HepG2 (cell line): ENCODE data around the gene TMEM87B. TPM values are rescaled to one million over a fixed set of nuclear protein-coding genes. Genes with fewer than 3 reads are reported as not detected.

Source experiments
- AHR ChIP-seq: IDR thresholded peaks from 2 replicates; pipeline ENCODE4 v1.6.1; 2018; ENCODE audit warnings: missing genetic modification reagents, missing compliant biosample characterization
- ATF6 ChIP-seq: sonication (generic); formaldehyde crosslinking; conservative IDR thresholded peaks from 2 replicates; pipeline ENCODE4 v1.4.0; 2020; ENCODE audit warnings: missing genetic modification reagents
- EP300 ChIP-seq, 3 experiments: sonication (generic) in 1 of 3; formaldehyde crosslinking in 1 of 3; IDR thresholded peaks; 2 replicates each; pipeline versions ENCODE4 v1.5.1 to v1.6.1; 2011 to 2020; ENCODE audit warnings: low read depth in 2 of 3, low read length in 2 of 3, borderline replicate concordance in 1 of 3, improper control_type of control experiment in 1 of 3, mild to moderate bottlenecking in 1 of 3, missing genetic modification reagents in 1 of 3, moderate library complexity in 1 of 3
- GMEB2 ChIP-seq: IDR thresholded peaks from 2 replicates; pipeline ENCODE4 v1.6.1; 2016; ENCODE audit warnings: missing biosample characterization, missing genetic modification reagents, low read depth
- MAX ChIP-seq: IDR thresholded peaks from 2 replicates; pipeline ENCODE4 v1.6.1; 2012; ENCODE audit warnings: inconsistent platforms
- MEF2D ChIP-seq: sonication (generic); formaldehyde crosslinking; IDR thresholded peaks from 2 replicates; pipeline ENCODE4 v1.5.1; 2020; ENCODE audit warnings: mild to moderate bottlenecking, missing genetic modification reagents
- NCOR1 ChIP-seq: fragments of 200-600 bp; sonication (generic); IDR thresholded peaks from 2 replicates; pipeline ENCODE4 v1.7.0; 2017; ENCODE audit warnings: antibody characterized with exemption, low read length, borderline replicate concordance
- NFRKB ChIP-seq: fragments of 450-650 bp; IDR thresholded peaks from 2 replicates; pipeline ENCODE4 v1.6.1; 2017
- PTBP1 ChIP-seq: fragments of 200-400 bp; formaldehyde crosslinking; IDR thresholded peaks from 2 replicates; pipeline ENCODE4 v1.6.1; 2018; ENCODE audit warnings: low read length, low read depth; ENCODE audit not compliant: poor library complexity, severe bottlenecking
- RXRB ChIP-seq: IDR thresholded peaks from 2 replicates; pipeline ENCODE4 v1.6.1; 2016; ENCODE audit warnings: borderline replicate concordance, missing genetic modification reagents, missing compliant biosample characterization
- SOX5 ChIP-seq: IDR thresholded peaks from 2 replicates; pipeline ENCODE4 v1.6.1; 2016; ENCODE audit warnings: borderline replicate concordance
- STAG1 ChIP-seq: sonication (generic); formaldehyde crosslinking; IDR thresholded peaks from 2 replicates; pipeline ENCODE4 v1.4.0; 2020; ENCODE audit warnings: missing genetic modification reagents
- TCF7L2 ChIP-seq: IDR thresholded peaks from 2 replicates; pipeline ENCODE4 v1.6.1; 2011; ENCODE audit warnings: mild to moderate bottlenecking, low read depth, low read length, moderate library complexity
- TFDP2 ChIP-seq: sonication (generic); formaldehyde crosslinking; IDR thresholded peaks from 2 replicates; pipeline ENCODE4 v1.4.0; 2020; ENCODE audit warnings: missing genetic modification reagents
- TIGD3 ChIP-seq: sonication (generic); formaldehyde crosslinking; IDR thresholded peaks from 2 replicates; pipeline ENCODE4 v1.5.1; 2020; ENCODE audit warnings: mild to moderate bottlenecking, missing genetic modification reagents, borderline replicate concordance
- ZBTB2 ChIP-seq: sonication (generic); formaldehyde crosslinking; IDR thresholded peaks from 2 replicates; pipeline ENCODE4 v1.8.0; 2022; ENCODE audit warnings: low read depth, missing genetic modification reagents
- ZFY ChIP-seq: sonication (generic); formaldehyde crosslinking; IDR thresholded peaks from 2 replicates; pipeline ENCODE4 v1.4.0; 2020; ENCODE audit warnings: missing genetic modification reagents
- ZNF740 ChIP-seq: sonication (generic); formaldehyde crosslinking; IDR thresholded peaks from 2 replicates; pipeline ENCODE4 v1.4.0; 2020; ENCODE audit warnings: missing genetic modification reagents
- ZNF75D ChIP-seq: sonication (generic); formaldehyde crosslinking; IDR thresholded peaks from 2 replicates; pipeline ENCODE4 v1.8.1; 2023; ENCODE audit warnings: missing genetic modification reagents, mild to moderate bottlenecking, borderline replicate concordance
- polyA plus RNA-seq, 8 experiments: library from polyadenylated mRNA; depleted of rRNA in 3 of 8; stranded (reverse) in 7 of 8; unstranded in 1 of 8; fragments of >200 nt; fragmentation: Illumina TruSeq in 4 of 8; extraction: Trizol in 4 of 8; gene quantifications; 2 replicates each; pipeline versions ENCODE4 v1.2.1 to v1.2.3, GENCODE V29; 2011 to 2016; ENCODE audit warnings: low read depth in 4 of 8, missing spikeins in 1 of 8, mixed read lengths in 1 of 8; ENCODE audit not compliant: insufficient read depth in 1 of 8
- total RNA-seq, 5 experiments: library from RNA; depleted of rRNA; stranded (reverse); fragments of >200 nt; fragmentation: Illumina TruSeq; extraction: Trizol; gene quantifications; 2 replicates each; pipeline ENCODE4 v1.2.3, GENCODE V29; 2016; ENCODE audit warnings: low read depth in 1 of 5

TMEM87B gene
- total and polyA plus RNA-seq, 2 of the 13 experiments (the other 11 are each of a cell fraction or from before 2014, with no cell fraction given) = 15.1 to 16.2 TPM

GRCh38 chr2:112084689-112085374 is 29.8 kb downstream of the TMEM87B start (continued):
- no peak for TF ChIP-seq TIGD3 (CRISPR knock-in tag)
- no peak for TF ChIP-seq STAG1 (CRISPR knock-in tag)
- TF ChIP-seq AHR (CRISPR knock-in tag) = no peak
- no peak for TF ChIP-seq MEF2D (CRISPR knock-in tag)
- no peak for TF ChIP-seq ZNF740 (CRISPR knock-in tag)
- TF ChIP-seq EP300 (IDR thresholded peaks at IDR 0.05; ENCODE audit: low read depth in 2 of 2, low read length in 2 of 2) = peak in 1 of 2 experiments; percentile 62; a peak in 1 of 4 replicates
- no peak for TF ChIP-seq EP300 (CRISPR knock-in tag; IDR thresholded peaks at IDR 0.05; ENCODE audit: borderline replicate concordance)
- no peak for TF ChIP-seq GMEB2 (CRISPR knock-in tag)
- TF ChIP-seq TFDP2 = no peak
- TF ChIP-seq ZNF75D (CRISPR knock-in tag) = no peak
- no peak for TF ChIP-seq NFRKB
- TF ChIP-seq SOX5 (CRISPR knock-in tag) = peak; percentile 69
- no peak for TF ChIP-seq ZBTB2 (CRISPR knock-in tag)
- TF ChIP-seq NCOR1 = peak; percentile 76
- TF ChIP-seq ATF6 (CRISPR knock-in tag) = no peak
- TF ChIP-seq TCF7L2 = no peak
- TF ChIP-seq MAX = peak; percentile 62; the same call in 1 of the 2 replicates
- no peak for TF ChIP-seq PTBP1
- TF ChIP-seq RXRB (CRISPR knock-in tag) = no peak
- no peak for TF ChIP-seq ZFY (CRISPR knock-in tag)
